ENCODE measurements around the gene ACTL10.

ACTL10 gene

GRCh38 chr20:33664085-33664761, 2.5 kb upstream of the ACTL10 start:
- no peak for DNase-seq

GRCh38 chr20:33664762-33665144, 2.0 kb upstream of the ACTL10 start:
- DNase-seq, result no peak

GRCh38 chr20:33667245-33667675, 517 bp downstream of the ACTL10 start:
- DNase-seq, result no peak

- DNase-seq, result peak; percentile 44
These were observed 1.1 kb downstream of the ACTL10 start for GRCh38 chr20:33667676-33668465.

- DNase-seq, result no peak
These were observed 1.9 kb downstream of the ACTL10 start for GRCh38 chr20:33668466-33669155.

- no peak for DNase-seq
These were observed 2.5 kb downstream of the ACTL10 start for GRCh38 chr20:33669224-33669623.

- no peak for DNase-seq
These were observed 3.3 kb downstream of the ACTL10 start for GRCh38 chr20:33669873-33670640.

- no peak for DNase-seq
These were observed 4.2 kb downstream of the ACTL10 start for GRCh38 chr20:33670715-33671499.

- DNase-seq, result no peak
These were observed 5.0 kb downstream of the ACTL10 start for GRCh38 chr20:33671573-33672288.

GRCh38 chr20:33672426-33673113, 5.8 kb downstream of the ACTL10 start:
- peak; percentile 75 for DNase-seq

GRCh38 chr20:33673114-33673409, 6.3 kb downstream of the ACTL10 start:
- DNase-seq, result no peak

- peak; percentile 40 for DNase-seq
These were observed 6.9 kb downstream of the ACTL10 start for GRCh38 chr20:33673410-33674293.

GRCh38 chr20:33674294-33675135, 7.8 kb downstream of the ACTL10 start, which contains the start of gene NECAB3:
NECAB3 (minus strand) TSS chr20:33674428; CDS start chr20:33674352, 76 bp downstream.
- DNase-seq, result peak; percentile 74

- peak; percentile 57 for DNase-seq
These were observed 8.6 kb downstream of the ACTL10 start for GRCh38 chr20:33675136-33675959.

- DNase-seq, result no peak
These were observed 9.4 kb downstream of the ACTL10 start for GRCh38 chr20:33676121-33676520.

GRCh38 chr20:33676652-33677645, 10.2 kb downstream of the ACTL10 start:
- no peak for DNase-seq
